Measurements from ENCODE around the gene HDLBP. TPM values are rescaled to one million over a fixed set of nuclear protein-coding genes. Genes with fewer than 3 reads are reported as not detected.

Gene HDLBP
- total RNA-seq = 504 TPM

GRCh38 chr2:241315093-241315878 is at the start of gene HDLBP:
Gene HDLBP, minus strand, starts transcription at chr2:241315672. Its CDS starts 48,803 bp downstream, at chr2:241266869.
- DNase-seq = peak; percentile 99

GRCh38 chr2:241364781-241365180 is 49.3 kb upstream of the HDLBP start:
- DNase-seq = no peak

- DNase-seq = no peak
Observed at GRCh38 chr2:241363426-241363825, 48.0 kb upstream of the HDLBP start.

- DNase-seq = no peak
Observed at GRCh38 chr2:241359481-241360045, 44.1 kb upstream of the HDLBP start.

- no peak for DNase-seq
Observed at GRCh38 chr2:241358470-241358869, 43.0 kb upstream of the HDLBP start.

- no peak for DNase-seq
Observed at GRCh38 chr2:241357531-241357930, 42.1 kb upstream of the HDLBP start.

GRCh38 chr2:241356871-241357260 is 41.4 kb upstream of the HDLBP start:
- DNase-seq = no peak

- DNase-seq = peak; percentile 98
Observed at GRCh38 chr2:241355983-241356870, 40.8 kb upstream of the HDLBP start, which contains the start of gene FARP2. Gene FARP2, plus strand, starts transcription at chr2:241356285. Its CDS starts 16,823 bp downstream, at chr2:241373108.

- DNase-seq = no peak
Observed at GRCh38 chr2:241354668-241355658, 39.5 kb upstream of the HDLBP start.

GRCh38 chr2:241352227-241352626 is 36.8 kb upstream of the HDLBP start:
- no peak for DNase-seq

- no peak for DNase-seq
Observed at GRCh38 chr2:241351640-241352031, 36.2 kb upstream of the HDLBP start.

GRCh38 chr2:241350878-241351639 is 35.6 kb upstream of the HDLBP start:
- DNase-seq = no peak

GRCh38 chr2:241350530-241350877 is 35.0 kb upstream of the HDLBP start:
- no peak for DNase-seq

GRCh38 chr2:241349941-241350340 is 34.5 kb upstream of the HDLBP start:
- no peak for DNase-seq

- no peak for DNase-seq
Observed at GRCh38 chr2:241344925-241345651, 29.6 kb upstream of the HDLBP start.

- DNase-seq = no peak
Observed at GRCh38 chr2:241340631-241341163, 25.2 kb upstream of the HDLBP start.

- DNase-seq = no peak
Observed at GRCh38 chr2:241339839-241340630, 24.6 kb upstream of the HDLBP start.

- DNase-seq = no peak
Observed at GRCh38 chr2:241334813-241335212, 19.3 kb upstream of the HDLBP start.

- no peak for DNase-seq
Observed at GRCh38 chr2:241330616-241330981, 15.1 kb upstream of the HDLBP start.
